Activated CD8-positive, alpha-beta memory T cell treated with anti-CD3 and anti-CD28 coated beads, Interleukin-2, amount 50 U/mL, for 1 hour (primary cell): Measurements from ENCODE around the gene PPP4R2.

Experiments
- DNase-seq: peaks from one replicate; pipeline ENCODE4 v3.0.0-alpha.2; 2020; ENCODE audit errors: extremely low read depth

The PPP4R2 gene

DNA sequence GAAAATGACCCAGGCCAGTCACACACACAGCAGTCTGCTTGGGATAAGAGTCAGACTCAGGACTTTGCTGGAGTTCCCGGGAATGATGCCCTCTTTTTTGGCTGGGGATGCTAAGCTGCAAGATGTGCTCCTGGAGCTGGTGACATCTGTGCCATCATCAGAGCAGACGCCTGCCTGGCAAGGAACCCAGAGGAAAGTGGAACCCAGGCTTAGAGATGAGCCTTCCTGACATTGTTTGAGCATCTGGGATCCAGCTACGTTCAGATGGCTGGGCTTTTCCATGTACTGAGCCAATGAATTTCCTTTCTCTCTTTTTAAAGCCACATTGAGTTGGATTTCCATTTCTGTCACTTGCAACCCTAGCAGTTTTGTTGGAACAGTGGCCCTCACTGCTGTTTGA lies 118.1 kb downstream of the PPP4R2 start:
- DNase-seq: no peak

- DNase-seq: no peak
These were observed 119.2 kb downstream of the PPP4R2 start for GRCh38 chr3:73115806-73116205.
